Measurements from ENCODE around the gene UFM1. TPM values are rescaled to one million over a fixed set of nuclear protein-coding genes. Genes with fewer than 3 reads are reported as not detected.
"Not testable (repeated sequence)": the region's sequence is repeated elsewhere in the genome, so short reads cannot be mapped to it uniquely, and the experiment has no call there.

The UFM1 gene
- 52.6 and 144 TPM in 2 replicates for total RNA-seq (2014; rRNA removed; shearing (Covaris generic); ENCODE audit: low replicate concordance)

DNA sequence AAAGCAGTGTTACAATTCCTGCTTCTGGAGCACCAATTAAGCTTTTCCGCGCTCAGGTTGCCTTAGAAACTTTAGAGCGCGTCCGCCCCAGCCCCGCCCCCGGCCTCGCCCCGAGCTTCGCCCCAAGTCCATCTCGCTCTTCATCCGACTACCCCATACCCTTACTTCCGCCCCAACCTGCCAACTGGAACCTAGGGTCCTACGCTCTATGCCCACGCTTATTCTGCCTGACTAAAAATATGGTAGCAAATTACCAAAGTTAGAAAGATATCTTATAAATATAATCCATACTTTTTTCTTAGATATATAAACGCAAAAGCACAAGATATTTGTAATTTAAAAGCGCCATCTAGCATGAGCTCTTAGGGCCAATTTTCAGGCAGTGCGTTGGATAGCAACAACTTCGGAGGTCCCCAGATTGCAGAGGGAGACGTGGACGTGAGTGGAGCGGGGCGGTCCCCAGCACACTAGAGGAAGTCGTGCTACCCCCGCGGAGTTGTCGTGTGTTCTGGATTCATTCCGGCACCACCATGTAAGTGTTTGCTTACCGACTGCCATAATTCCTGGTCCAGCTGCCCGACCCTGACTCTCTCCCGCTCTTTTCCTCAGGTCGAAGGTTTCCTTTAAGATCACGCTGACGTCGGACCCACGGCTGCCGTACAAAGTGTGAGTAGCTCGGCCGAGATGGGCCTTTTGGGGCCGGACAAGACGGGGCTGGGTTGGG, at the start of gene UFM1:
UFM1 (plus strand) TSS at position 462 of the 724 bp plus-strand sequence; CDS start at position 531, 69 bp downstream.
- H3K27me3 ChIP-seq = no peaks in the 10 kb centered on the region
- peak; percentile 94 for DNase-seq
- H3K36me3 ChIP-seq = peaks cover 36% of the 10 kb centered on the region
- no peaks in the 10 kb centered on the region for H3K9me3 ChIP-seq
- peak within 1 kb of the TSS; percentile 98 for H3K4me3 ChIP-seq

DNA sequence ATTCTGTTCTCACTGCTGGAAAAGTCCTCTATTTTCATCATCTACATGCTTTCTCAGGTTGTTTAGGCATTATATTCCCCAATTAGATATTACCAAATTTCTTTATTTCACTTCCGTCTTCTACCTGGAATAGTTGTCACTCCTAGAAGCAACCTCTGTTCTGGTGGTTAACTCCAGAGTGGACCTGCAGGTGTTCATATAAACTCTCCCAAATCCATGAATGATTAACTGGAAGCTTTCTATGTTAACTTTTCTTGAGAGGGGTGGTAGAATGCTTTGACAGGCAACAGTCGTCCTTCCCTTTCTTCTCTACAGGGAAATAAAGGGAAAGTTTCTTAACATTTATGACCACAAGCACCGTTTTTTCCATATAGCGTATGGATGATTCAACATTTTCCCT, 48.4 kb upstream of the UFM1 start:
- Histone ChIP-seq H3K36me3 (no peaks in the 10 kb centered on the region), H3K27me3 (no peaks in the 10 kb centered on the region), H3K4me3 (no peak overlapping the region), H3K9me3 (no peaks in the 10 kb centered on the region)
- DNase-seq = no peak

DNA sequence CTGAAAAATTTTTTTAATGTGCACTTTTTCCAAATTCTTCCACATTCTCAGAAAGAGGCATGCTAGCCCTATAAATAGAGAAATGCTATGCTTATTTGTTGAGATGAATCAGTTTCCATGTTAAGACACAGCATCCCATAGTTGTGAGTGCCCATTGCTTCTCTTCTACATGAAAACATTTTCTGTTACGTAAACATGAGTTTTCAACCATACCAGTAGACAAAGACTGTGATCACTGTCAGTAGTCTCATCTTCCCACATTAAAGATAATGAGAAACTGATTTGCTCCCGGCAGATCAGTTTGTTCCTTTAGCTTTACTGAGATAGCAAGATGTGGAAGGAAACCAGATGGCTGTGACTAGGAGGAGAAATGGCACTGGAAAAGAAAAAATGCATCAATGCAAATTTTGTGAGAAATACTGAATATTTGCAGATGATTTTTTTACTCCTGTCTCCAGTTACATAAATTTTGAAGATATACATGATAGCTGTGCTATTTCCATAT, 45.8 kb upstream of the UFM1 start:
- no peaks in the 10 kb centered on the region for H3K27me3 ChIP-seq
- H3K36me3 ChIP-seq = no peaks in the 10 kb centered on the region
- H3K4me3 ChIP-seq = no peak overlapping the region
- DNase-seq = no peak
- H3K9me3 ChIP-seq = no peaks in the 10 kb centered on the region

DNA sequence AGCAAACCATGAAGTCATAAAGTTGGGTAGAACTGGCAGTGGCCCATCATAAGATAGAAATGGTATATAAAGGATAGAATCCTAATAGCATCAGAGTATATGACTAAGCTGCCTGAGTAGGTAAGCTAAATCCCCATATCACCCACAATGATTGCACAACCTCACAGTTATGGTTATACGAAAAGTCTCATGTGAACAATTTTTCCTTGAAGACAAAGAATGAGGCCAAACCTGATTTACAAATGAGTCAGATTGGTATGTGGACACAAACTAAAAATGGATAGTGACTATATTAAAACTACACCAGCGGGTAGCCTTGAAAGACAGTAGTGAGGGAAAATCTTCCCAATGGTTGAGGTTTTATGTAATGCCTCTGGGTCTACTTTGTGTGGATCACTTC, 40.9 kb upstream of the UFM1 start:
- no peak overlapping the region for H3K4me3 ChIP-seq
- no peaks in the 10 kb centered on the region for H3K27me3 ChIP-seq
- no peaks in the 10 kb centered on the region for H3K36me3 ChIP-seq
- DNase-seq = peak; percentile 2
- no peaks in the 10 kb centered on the region for H3K9me3 ChIP-seq

DNA sequence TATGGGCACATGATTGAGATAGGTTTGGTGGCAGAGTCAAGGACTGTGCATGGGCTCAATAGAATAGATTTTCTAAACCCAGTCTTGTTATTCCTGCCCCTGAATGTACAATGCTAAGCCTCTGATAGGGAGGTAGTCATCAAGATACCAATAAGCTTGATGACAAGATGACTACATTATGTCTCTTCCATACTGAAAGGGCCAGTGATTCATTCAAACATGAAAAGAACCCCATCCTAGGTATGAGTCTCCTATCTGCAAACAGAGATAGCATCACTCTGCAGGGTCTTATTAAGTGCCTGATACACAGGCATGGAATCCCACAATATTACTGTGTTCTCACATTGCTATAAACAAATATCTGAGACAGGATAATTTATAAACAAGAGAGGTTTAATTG, 40.3 kb upstream of the UFM1 start:
- H3K4me3 ChIP-seq = no peak overlapping the region
- no peak for DNase-seq
- H3K27me3 ChIP-seq = no peaks in the 10 kb centered on the region
- H3K9me3 ChIP-seq = no peaks in the 10 kb centered on the region
- no peaks in the 10 kb centered on the region for H3K36me3 ChIP-seq

DNA sequence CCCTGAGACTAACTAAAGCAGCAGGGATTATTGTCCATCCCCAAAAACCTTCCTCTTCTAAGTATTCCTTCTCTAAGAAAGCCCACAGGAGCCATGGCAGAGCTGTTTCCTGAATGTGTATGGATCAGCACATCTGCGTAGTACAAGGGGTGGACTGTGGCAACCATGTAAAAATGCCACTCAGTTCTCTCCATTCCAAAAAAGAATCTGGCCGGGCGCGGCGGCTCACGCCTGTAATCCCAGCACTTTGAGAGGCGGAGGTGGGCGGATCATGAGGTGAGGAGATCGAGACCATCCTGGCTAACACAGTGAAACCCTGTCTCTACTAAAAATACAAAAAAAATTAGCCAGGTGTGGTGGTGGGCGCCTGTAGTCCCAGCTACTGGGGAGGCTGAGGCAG, 38.5 kb upstream of the UFM1 start:
- not testable (repeated sequence) for H3K36me3 ChIP-seq, H3K27me3 ChIP-seq, H3K9me3 ChIP-seq, H3K4me3 ChIP-seq, DNase-seq

DNA sequence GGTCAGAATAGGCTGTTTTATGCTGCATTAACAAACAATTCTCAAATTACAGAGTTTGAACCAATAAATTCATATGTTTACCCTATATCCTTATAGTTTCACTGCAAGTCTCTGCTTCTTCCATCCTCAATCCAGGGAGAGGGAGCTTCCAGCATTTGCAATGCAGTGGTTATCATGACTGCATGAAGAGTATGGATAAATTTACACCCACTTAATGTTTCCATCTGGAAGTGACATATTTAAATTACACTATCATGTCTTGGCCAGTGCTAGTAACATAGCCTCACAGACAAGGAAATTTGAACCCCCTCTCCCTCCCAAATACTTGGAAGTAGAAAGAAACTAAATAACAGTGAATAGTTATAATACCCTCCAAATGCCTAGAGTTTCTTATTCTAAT, 33.5 kb upstream of the UFM1 start:
- H3K36me3 ChIP-seq = no peaks in the 10 kb centered on the region
- H3K4me3 ChIP-seq = no peak overlapping the region
- H3K9me3 ChIP-seq = no peaks in the 10 kb centered on the region
- no peak for DNase-seq
- H3K27me3 ChIP-seq = no peaks in the 10 kb centered on the region

DNA sequence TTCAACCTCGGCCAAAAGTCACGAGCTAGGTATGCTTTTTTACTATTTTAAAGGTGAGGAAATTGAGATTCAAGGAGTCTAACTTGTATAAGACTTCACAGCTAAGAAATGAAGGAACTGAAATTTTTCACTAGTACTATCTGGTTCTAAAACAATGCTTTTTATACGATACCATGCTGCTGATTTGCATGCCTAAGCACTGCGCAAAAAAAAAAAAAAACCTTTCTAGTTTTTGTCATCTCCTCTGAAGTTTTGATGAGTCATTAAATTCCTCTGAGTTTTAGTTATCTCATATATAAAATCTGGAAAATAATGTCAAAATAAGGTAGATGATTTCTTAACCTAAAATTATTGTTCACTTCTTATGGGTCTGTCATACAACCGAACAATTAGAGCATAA, 28.0 kb upstream of the UFM1 start:
- peaks cover 4% of the 10 kb centered on the region; the same call in 1 of the 2 replicates for H3K9me3 ChIP-seq
- H3K4me3 ChIP-seq = no peak overlapping the region
- DNase-seq = no peak
- H3K36me3 ChIP-seq = no peaks in the 10 kb centered on the region
- no peaks in the 10 kb centered on the region for H3K27me3 ChIP-seq

DNA sequence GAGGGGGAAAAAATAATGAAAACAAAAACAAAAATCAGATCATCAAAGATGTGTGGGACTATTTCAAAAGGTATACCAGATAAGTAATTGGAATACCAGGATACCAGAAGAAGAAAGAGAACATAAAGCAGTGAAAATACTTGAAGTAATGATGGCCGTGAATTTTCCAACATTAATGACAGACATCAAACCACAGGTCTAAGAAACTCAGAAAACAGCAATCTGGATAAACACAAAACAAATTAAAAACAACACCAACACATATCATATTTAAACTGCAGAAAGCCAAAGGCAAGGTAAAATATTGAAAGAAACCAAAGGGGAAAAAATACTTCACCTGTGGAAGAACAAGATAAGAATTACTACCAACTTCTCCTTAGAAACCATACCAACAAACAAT, 24.2 kb upstream of the UFM1 start:
- no peak overlapping the region for H3K4me3 ChIP-seq
- no peaks in the 10 kb centered on the region for H3K27me3 ChIP-seq
- no peaks in the 10 kb centered on the region for H3K36me3 ChIP-seq
- DNase-seq = no peak
- peaks cover 4% of the 10 kb centered on the region; the same call in 1 of the 2 replicates for H3K9me3 ChIP-seq

DNA sequence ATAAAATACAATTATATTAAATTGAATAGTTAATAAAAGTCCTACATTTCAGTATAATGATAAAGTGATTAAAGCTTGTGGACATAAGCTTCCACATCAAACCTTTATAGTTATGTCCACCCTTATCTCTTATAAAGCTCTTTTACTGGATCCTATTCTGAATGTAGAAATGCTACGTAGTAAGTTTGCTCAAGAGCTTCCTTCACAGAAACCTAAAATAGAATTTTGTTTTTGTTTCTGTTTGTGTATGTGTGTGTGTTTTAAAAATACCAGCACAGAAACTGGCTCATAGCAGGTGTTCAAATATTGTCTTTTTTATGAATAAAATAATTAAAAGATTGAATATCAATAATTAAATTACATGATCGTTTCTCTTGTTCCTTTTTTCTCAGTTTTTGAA, 21.0 kb upstream of the UFM1 start:
- Histone ChIP-seq H3K36me3 (no peaks in the 10 kb centered on the region), H3K4me3 (no peak overlapping the region), H3K27me3 (no peaks in the 10 kb centered on the region), H3K9me3 (peaks cover 4% of the 10 kb centered on the region; the same call in 1 of the 2 replicates)
- no peak for DNase-seq

DNA sequence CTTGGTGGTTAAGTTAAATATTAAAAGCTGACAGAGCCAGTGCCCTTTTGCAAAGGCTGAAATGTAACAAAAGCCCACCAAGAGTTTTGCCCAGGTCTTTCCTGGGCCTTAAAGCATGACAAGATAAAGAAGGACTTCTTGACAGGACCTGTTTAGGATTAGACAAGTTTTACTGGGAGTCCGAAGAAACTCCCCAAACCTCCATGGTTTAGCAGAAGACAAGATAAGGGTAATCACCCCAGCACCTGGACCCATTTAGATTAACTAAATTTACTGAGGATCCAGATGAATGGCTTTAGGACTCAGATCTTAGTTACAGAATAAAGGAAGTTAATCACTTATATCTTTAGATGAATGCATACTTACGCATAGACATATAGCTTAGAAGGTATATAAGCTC, 14.8 kb upstream of the UFM1 start:
- Histone ChIP-seq H3K36me3 (no peaks in the 10 kb centered on the region), H3K4me3 (no peak overlapping the region), H3K9me3 (no peaks in the 10 kb centered on the region), H3K27me3 (no peaks in the 10 kb centered on the region)
- DNase-seq = no peak

DNA sequence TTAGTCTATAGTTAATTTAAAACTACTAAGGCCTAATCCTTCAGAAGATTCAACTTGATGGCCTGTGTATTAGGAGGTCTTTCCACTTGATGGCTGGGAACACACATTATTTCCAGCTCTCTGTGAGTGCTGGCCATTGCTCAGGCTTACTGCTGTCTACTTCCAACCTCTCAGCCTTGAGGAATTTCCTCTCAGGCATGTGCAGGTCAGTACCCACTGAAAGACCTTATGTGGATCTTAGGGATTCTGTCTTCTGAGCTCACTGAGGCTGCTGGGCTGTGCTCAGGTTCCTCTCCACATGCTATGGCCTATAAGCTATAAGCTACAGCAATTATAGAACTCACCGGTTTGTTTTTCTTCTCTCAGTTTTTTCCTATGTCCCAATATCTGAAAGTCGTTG, 11.6 kb upstream of the UFM1 start:
- Histone ChIP-seq H3K9me3 (no peaks in the 10 kb centered on the region), H3K4me3 (no peak overlapping the region), H3K36me3 (no peaks in the 10 kb centered on the region), H3K27me3 (no peaks in the 10 kb centered on the region)
- no peak for DNase-seq

DNA sequence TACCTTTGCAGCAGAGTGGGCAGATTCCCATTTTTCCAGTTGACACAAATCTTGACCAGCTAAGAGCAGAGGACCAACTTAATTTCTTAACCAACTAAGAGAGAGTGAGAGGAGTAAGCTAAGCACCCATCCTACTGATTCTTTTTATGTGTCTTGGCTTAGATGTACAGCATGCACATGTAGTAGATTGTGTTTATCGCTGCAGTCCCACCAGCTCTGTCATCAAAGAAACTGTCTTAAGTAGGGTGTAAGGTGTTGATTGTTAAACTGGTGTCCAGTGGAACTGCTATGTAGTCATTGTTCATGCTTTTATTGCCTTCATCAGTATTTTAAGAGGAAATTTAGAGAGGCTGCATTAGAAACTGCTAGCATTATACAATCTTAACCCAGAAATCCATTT, 9.0 kb upstream of the UFM1 start:
- Histone ChIP-seq H3K4me3 (no peak overlapping the region), H3K9me3 (no peaks in the 10 kb centered on the region), H3K36me3 (no peaks in the 10 kb centered on the region), H3K27me3 (no peaks in the 10 kb centered on the region)
- DNase-seq = no peak

DNA sequence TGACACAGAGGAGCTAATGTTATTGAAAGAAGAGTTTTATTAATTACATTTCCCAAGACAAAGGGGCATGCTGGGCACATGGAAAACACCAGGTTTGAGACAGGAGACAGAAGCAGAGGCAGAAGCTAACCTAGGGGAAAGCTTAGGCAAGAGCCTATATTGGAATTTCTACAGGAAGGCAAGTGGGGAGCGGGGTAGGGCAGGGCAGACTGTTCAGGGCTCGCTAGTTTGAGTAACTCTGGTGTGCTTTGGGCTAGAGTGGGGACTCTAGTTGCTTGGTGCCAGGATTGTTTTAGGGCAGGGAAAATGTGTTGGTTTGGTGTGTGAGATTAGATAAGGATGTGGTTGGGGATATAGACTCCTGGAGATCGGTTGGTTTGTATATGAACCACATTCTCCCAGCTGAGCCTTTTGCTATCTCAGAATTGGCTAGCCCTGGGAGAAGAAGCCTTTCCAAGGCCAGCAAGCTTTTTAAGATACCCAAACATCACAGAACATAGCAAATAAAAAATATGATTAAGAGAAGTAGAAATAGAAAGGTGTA, 8.4 kb upstream of the UFM1 start:
- DNase-seq = no peak
- H3K27me3 ChIP-seq = no peaks in the 10 kb centered on the region
- no peaks in the 10 kb centered on the region for H3K9me3 ChIP-seq
- H3K4me3 ChIP-seq = no peak overlapping the region
- no peaks in the 10 kb centered on the region for H3K36me3 ChIP-seq

DNA sequence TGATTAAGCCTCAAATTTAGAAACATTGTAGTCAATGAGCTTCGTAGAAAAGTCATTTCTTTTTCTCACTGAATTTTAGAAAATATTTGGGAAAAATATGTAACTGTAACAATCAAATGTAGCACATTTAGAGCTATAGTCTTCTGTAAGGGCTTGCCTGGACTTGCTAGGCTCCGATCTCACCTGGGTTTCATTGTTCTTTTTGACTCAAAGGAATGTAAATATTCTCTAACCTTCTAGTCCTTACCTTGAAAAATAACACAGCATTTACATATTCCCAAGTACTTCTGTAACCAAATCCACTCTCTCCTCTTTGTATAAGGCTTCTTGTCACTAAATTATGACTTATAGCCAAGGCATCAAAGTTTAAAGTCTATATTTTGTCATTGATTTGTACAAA, 2.9 kb upstream of the UFM1 start:
- Histone ChIP-seq H3K9me3 (no peaks in the 10 kb centered on the region), H3K27me3 (no peaks in the 10 kb centered on the region), H3K36me3 (peaks cover 13% of the 10 kb centered on the region), H3K4me3 (no peak overlapping the region)
- no peak for DNase-seq

DNA sequence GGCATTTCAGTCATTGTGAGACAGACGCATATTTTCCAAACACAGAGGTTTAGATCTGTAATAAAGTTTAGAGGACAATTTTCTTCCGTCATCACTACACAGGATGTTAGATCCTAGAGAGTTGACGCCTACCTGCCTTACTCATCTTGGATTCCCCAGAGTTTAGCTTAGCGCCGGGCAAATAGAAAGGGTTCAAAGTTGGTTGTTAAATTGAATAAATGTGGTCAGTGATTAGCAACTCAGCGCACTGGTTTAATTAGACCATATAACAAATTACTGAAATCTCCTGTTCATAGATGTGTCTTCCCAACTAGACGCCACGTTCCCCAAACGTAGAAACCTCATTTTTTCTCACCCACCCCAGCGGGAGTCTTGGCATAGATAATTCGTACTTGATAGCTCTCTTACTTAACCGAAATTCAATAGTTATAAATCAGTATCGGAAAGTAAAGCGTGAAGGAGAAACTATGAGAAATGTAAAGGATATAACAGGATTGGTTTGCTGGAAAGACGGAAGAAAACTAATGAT, 726 bp upstream of the UFM1 start:
- DNase-seq = peak; percentile 11
- H3K27me3 ChIP-seq = no peaks in the 10 kb centered on the region
- H3K36me3 ChIP-seq = peaks cover 31% of the 10 kb centered on the region

DNA sequence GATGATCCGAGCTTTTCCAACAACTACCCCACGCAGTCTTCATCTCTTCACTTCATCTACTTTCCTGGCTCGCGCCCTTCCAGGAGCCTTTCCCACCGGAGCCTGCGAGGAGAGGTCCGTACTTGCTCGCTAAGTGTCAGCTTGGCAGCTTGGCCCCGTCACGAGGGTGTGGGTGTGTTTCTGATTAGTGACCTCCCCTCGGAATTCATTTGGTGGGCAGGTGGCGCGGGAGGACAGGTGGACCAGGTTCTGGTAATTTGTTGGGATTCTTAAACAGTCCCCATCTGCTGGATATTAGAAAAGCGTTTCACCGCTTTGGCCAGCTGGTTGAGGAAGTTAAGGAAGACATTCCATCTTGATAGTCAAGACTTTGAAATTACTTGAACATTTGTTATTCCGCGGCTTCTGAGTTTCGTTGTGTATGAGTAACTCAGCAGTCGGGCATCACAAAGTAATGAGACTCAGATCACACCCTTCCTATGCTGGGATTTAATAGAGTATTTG, 515 bp downstream of the UFM1 start:
- Histone ChIP-seq H3K27me3 (no peaks in the 10 kb centered on the region), H3K9me3 (no peaks in the 10 kb centered on the region), H3K4me3 (peak overlapping the region; percentile 98), H3K36me3 (peaks cover 42% of the 10 kb centered on the region)
- DNase-seq = peak; percentile 65

More for the DNA sequence above, 726 bp upstream of the UFM1 start:
- Histone ChIP-seq H3K4me3 (peak overlapping the region; percentile 98), H3K9me3 (no peaks in the 10 kb centered on the region)
